Stimulated activated CD4-positive, alpha-beta T cell treated with anti-CD3 and anti-CD28 coated beads, Interleukin-2, amount 100 ng/mL, for 48 hours (primary cell): Measurements from ENCODE around the gene NYNRIN.
"Not testable (repeated sequence)": the region's sequence is repeated elsewhere in the genome, so short reads cannot be mapped to it uniquely, and the experiment has no call there.

Source experiments
- DNase-seq, 2 donors: peaks; one replicate each; pipeline ENCODE4 v3.0.0-alpha.2; 2020

Gene NYNRIN

DNA sequence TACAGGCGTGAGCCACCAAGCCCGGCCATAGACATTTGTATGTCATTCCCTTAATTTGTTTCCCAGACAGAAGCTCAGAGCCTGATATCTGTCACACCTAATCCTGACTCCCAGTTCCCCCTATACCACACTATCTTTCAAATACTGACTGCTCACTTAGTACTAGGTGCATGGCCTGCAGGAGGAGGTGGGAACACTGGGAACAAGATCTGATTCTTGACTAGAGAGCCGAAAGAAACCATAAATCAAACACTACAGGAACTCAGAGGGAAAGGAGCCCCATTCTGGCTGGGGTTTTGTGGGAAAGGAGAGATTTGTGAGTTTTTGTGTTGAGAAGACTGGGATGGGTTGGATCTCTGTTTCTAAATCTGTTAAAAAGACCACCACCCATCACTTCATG, 35.9 kb downstream of the NYNRIN start:
- DNase-seq = no peak

GRCh38 chr14:24435192-24435810, 36.5 kb downstream of the NYNRIN start:
- no peak for DNase-seq

GRCh38 chr14:24435998-24436354, 37.2 kb downstream of the NYNRIN start:
- no peak for DNase-seq

DNA sequence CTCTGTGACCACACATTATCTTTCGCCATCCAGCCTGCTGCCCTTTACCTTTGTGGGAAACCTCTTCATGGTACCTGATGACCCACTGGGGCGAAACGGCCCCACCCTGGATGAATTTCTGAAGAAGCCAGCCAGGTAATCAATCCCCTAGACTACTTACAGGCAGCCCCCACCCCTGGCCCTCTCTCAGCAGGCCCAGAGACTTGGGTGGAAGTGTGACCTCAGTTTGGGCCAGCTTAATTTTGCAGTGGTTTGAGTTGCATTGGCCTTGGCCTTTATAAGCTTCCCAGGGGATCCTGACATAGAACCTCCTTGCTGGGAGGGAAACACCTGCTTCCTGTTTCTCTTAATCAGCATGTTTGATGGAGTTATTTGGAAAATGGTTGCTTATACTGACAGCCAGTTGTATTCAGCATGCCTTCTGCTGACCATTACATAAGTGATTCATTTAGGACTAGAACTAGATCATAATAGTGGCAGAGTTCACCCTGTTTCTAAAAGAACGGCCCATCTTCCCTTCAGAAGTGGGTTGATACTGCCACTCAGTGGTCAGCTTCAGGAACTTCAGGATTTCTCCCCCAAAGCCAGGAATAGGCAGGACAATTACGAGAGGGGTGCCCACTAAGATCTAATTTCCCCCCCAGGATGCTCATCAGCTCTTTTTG, 37.7 kb downstream of the NYNRIN start:
- DNase-seq = peak in 1 of 2 donors; percentile 31

- DNase-seq = no peak
Measured at GRCh38 chr14:24437020-24437735, 38.4 kb downstream of the NYNRIN start.

DNA sequence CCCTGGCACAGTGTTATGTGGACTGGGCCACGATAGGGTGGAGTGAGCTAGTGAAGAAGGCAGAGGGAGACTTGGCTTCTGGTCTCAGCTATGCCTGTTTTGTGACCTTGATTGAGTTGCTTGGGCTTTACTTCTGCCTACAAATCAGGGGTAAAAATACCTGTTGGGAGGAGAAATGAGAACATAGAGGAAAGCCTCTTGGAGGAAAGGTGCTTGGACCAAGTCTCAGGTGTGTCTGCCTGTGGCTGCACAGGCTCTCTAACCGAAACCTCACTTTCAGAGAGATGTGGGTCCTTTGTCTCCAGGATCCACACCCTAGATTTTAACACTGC, 38.9 kb downstream of the NYNRIN start:
- no peak for DNase-seq

- DNase-seq = no peak
Measured at GRCh38 chr14:24438223-24439097, 39.7 kb downstream of the NYNRIN start.

GRCh38 chr14:24439257-24439656, 40.5 kb downstream of the NYNRIN start:
- DNase-seq = no peak

DNA sequence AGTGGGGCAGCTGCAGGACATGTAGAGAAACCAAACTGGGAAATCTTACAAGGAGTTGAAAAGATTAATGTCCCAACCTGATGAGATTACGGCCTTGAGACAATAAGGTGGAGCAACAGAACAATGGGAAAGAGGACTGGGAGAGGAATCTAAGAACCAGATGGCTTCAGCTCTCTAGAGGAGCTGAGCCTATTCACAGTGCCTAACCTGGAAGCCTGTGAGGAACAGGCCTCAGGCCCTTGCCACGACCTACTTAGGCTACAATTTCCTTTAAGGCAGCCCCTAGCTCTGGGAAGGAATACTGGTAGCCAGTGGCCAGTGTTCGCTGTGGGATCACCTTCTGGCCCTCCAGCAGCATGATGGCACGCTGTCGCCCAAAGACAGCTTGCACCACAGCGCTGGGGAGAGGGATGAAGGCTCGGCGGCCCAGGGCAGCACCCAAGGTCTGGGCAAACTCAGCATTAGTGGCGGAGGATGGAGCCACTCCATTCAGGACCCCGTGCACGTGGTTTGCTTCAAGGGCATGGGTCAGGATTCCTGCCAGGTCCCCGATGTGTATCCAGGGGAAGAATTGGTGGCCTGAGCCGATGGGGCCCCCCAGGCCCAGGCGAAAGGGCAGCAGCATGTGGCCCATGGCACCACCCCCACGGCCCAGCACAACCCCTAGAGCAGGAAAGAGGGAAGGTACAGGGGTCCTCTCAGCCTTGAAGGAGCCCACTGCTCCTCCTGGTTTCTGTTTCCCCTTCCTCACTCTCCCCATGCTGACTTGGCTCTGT, 41.2 kb downstream of the NYNRIN start:
- DNase-seq = no peak

- no peak for DNase-seq
Measured at GRCh38 chr14:24440606-24441399, 42.0 kb downstream of the NYNRIN start.

DNA sequence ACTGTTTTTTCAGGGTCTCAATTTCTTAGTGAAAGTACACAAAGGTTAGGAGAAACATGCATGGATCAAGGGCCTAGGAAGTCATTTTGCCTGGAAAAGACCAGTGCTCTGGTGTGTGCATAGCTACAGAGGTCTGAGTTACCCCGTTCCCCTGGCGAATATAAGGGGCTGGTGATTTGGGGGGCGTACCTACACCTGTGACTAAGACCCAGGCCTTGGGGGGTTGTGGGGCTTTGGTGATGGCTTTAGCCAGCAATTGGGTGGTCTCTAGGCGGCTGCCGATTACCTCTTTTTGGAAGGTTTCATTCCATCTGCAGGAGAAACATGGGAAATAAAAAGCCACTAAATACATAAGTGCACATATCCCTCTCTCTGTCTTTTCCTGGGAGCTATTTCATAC, 42.7 kb downstream of the NYNRIN start:
- DNase-seq = no peak

- no peak for DNase-seq
Measured at GRCh38 chr14:24441904-24442239, 43.1 kb downstream of the NYNRIN start.

GRCh38 chr14:24442240-24443052, 43.6 kb downstream of the NYNRIN start, which contains the start of gene SDR39U1:
Gene SDR39U1 (minus strand): TSS chr14:24442776. CDS start chr14:24442769, 7 bp downstream.
- peak; percentile 88 to 91 for DNase-seq

DNA sequence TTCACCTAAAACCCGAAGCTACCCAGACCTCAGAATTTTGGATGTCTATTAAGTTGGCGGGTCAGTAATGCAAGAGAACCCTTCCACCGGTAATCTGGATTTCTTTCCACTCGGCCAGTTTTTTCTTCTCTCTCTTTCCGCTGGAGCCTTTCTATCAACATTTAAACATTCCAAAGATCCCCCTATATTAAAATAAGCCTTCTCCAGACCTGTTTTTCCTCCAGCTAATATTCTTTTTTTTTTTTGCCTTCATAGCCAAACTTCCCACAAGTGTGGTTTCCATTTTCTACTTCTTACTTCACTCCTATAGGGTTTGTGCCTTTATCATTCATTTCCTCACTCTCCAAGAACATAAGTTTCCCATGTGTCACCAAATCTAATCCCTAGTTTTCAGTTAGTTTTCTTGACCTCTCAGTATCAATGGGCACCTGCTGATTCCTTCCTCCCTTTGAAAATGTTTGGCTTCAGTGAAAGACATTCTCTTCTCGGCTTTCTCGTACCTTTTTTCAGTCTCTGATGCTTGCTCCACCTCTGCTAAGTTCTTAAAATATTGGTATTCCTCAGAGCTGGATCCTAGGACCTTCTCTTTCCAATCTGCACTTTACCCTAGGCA, 44.4 kb downstream of the NYNRIN start:
- no peak for DNase-seq

GRCh38 chr14:24450828-24451227, 52.0 kb downstream of the NYNRIN start:
- DNase-seq = not testable (repeated sequence)

- no peak for DNase-seq
Measured at GRCh38 chr14:24456980-24457379, 58.2 kb downstream of the NYNRIN start.

GRCh38 chr14:24458736-24459135, 59.9 kb downstream of the NYNRIN start:
- DNase-seq = no peak

- no peak for DNase-seq
Measured at GRCh38 chr14:24459331-24459730, 60.5 kb downstream of the NYNRIN start.

DNA sequence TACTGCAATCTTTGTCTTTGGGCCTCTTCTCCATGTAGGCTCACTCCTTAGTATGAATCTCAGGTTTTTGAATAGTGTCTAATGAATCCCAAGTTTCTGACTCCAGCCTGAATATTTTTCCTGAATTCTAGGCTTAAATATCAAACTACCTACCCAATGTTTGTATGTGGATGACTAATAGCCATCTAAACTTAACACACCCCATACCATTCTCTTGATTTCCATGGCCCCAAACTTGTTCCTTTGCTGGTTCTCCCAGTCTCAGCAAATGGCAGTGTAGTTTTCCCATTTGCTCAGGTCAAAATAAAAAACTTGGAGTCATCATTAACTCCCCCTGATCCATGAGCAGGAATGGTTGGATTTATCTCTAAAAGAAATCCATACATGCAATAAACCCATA, 62.5 kb downstream of the NYNRIN start:
- no peak for DNase-seq
